CD14-positive monocyte (primary cell): Measurements from ENCODE around the gene SYNPO. TPM values are rescaled to one million over a fixed set of nuclear protein-coding genes. Genes with fewer than 3 reads are reported as not detected.

Source experiments
- DNase-seq, 3 donors: peaks; one replicate each; pipeline ENCODE4 v3.0.0-alpha.2; 2011 to 2022
- H2AFZ ChIP-seq: 2 replicates; pipeline ENCODE4 v1.6.0; 2012; ENCODE audit warnings: mild to moderate bottlenecking, low read depth, low read length, inconsistent platforms; ENCODE audit not compliant: insufficient read depth, poor library complexity, severe bottlenecking
- H3K27ac ChIP-seq, 2 donors: 1 replicate in 1 of 2; 2 replicates in 1 of 2; pipeline ENCODE4 v1.5.1; 2012 to 2013; ENCODE audit warnings: low read length in 2 of 2, control low read depth in 1 of 2, inconsistent platforms in 1 of 2, low read depth in 1 of 2, mild to moderate bottlenecking in 1 of 2
- H3K27me3 ChIP-seq, 2 donors: one replicate each; pipeline versions ENCODE4 v1.6.0 to v1.6.1; 2011 to 2013; ENCODE audit warnings: low read length in 2 of 2; ENCODE audit not compliant: control insufficient read depth in 2 of 2, insufficient read depth in 2 of 2
- H3K36me3 ChIP-seq, 2 donors: replicated peaks in 1 of 2; 1 replicate in 1 of 2; 2 replicates in 1 of 2; pipeline versions ENCODE4 v1.5.1 to v1.6.1; 2012 to 2013; ENCODE audit warnings: low read length in 2 of 2, control low read depth in 1 of 2, inconsistent platforms in 1 of 2, mild to moderate bottlenecking in 1 of 2; ENCODE audit not compliant: insufficient read depth in 2 of 2, control insufficient read depth in 1 of 2
- H3K4me1 ChIP-seq, 2 donors: 1 replicate in 1 of 2; 2 replicates in 1 of 2; pipeline versions ENCODE4 v1.5.1 to v1.6.1; 2012 to 2013; ENCODE audit warnings: low read length in 2 of 2, control low read depth in 1 of 2, inconsistent platforms in 1 of 2, mild to moderate bottlenecking in 1 of 2, moderate library complexity in 1 of 2; ENCODE audit not compliant: insufficient read depth in 2 of 2, control insufficient read depth in 1 of 2
- H3K4me2 ChIP-seq: replicated peaks from 2 replicates; pipeline ENCODE3; 2012; ENCODE audit warnings: low read length, moderate library complexity, mild to moderate bottlenecking; ENCODE audit not compliant: poor library complexity, severe bottlenecking; ENCODE audit errors: extremely low read depth
- H3K4me3 ChIP-seq, 3 experiments: fragments of 200-600 bp in 1 of 3; sonication (generic) in 1 of 3; replicated peaks in 1 of 3; 1 replicate in 2 of 3; 2 replicates in 1 of 3; pipeline ENCODE4 v1.5.1; 2011 to 2013; ENCODE audit warnings: low read length in 3 of 3, mild to moderate bottlenecking in 3 of 3, control low read depth in 2 of 3, low read depth in 2 of 3, inconsistent platforms in 1 of 3, moderate library complexity in 1 of 3
- H3K79me2 ChIP-seq: 2 replicates; pipeline ENCODE4 v1.6.0; 2012; ENCODE audit warnings: mild to moderate bottlenecking, control low read depth, inconsistent platforms, low read length, moderate library complexity; ENCODE audit not compliant: insufficient read depth
- H3K9ac ChIP-seq: 2 replicates; pipeline ENCODE4 v1.6.0; 2017; ENCODE audit warnings: low read length, mild to moderate bottlenecking; ENCODE audit not compliant: insufficient read depth, poor library complexity, severe bottlenecking
- H3K9me3 ChIP-seq, 2 donors: replicated peaks in 1 of 2; 1 replicate in 1 of 2; 2 replicates in 1 of 2; pipeline versions ENCODE4 v1.5.1 to v1.6.1; 2012 to 2013; ENCODE audit warnings: low read length in 2 of 2, control low read depth in 1 of 2; ENCODE audit not compliant: control insufficient read depth in 1 of 2, insufficient read depth in 1 of 2
- H4K20me1 ChIP-seq: 2 replicates; pipeline ENCODE4 v1.6.0; 2012; ENCODE audit warnings: mild to moderate bottlenecking, low read length, control low read depth, moderate library complexity; ENCODE audit not compliant: insufficient read depth
- H3K27ac Mint-ChIP-seq, 7 donors: one replicate each; pipeline ENCODE4 v1.8.0; 2020; ENCODE audit warnings: mild to moderate bottlenecking in 7 of 7, mixed read lengths in 7 of 7, moderate library complexity in 6 of 7, inconsistent platforms in 2 of 7
- H3K27me3 Mint-ChIP-seq, 3 donors: one replicate each; pipeline ENCODE4 v1.8.0; 2021 to 2022; ENCODE audit warnings: low read depth in 3 of 3, mild to moderate bottlenecking in 3 of 3, mixed read lengths in 3 of 3, moderate library complexity in 3 of 3, inconsistent platforms in 1 of 3
- H3K36me3 Mint-ChIP-seq, 2 donors: one replicate each; pipeline ENCODE4 v1.8.0; 2020; ENCODE audit warnings: mixed read lengths in 2 of 2, inconsistent platforms in 1 of 2, mild to moderate bottlenecking in 1 of 2
- H3K4me1 Mint-ChIP-seq: one replicate; pipeline ENCODE4 v1.8.0; 2020; ENCODE audit warnings: mild to moderate bottlenecking, mixed read lengths
- H3K4me3 Mint-ChIP-seq, 2 donors: one replicate each; pipeline ENCODE4 v1.8.0; 2020; ENCODE audit warnings: mild to moderate bottlenecking in 2 of 2, mixed read lengths in 2 of 2, moderate library complexity in 1 of 2
- H3K9me3 Mint-ChIP-seq, 7 donors: one replicate each; pipeline ENCODE4 v1.8.0; 2020 to 2022; ENCODE audit warnings: mixed read lengths in 7 of 7, mild to moderate bottlenecking in 6 of 7, moderate library complexity in 6 of 7, inconsistent platforms in 2 of 7
- CTCF ChIP-seq: fragments of 200-600 bp; IDR thresholded peaks from one replicate; pipeline ENCODE4 v1.8.0; 2022; ENCODE audit warnings: antibody characterized with exemption, mild to moderate bottlenecking
- WGBS: methylation state at CpG from one replicate; pipeline ENCODE4 v1.1.5; 2013; ENCODE audit warnings: missing lambda C conversion rate; ENCODE audit not compliant: insufficient coverage; 5-methylcytosine and 5-hydroxymethylcytosine counted together
- intact Hi-C, 2 donors: fragments of 100-400 bp; cut with micrococcal nuclease; formaldehyde crosslinking; loops; one replicate each; pipeline versions ENCODE4 v1.15.0 to v1.15.1; 2023
- polyA plus RNA-seq, 3 donors: library from polyadenylated mRNA; depleted of rRNA in 1 of 3; unstranded in 2 of 3; stranded (reverse) in 1 of 3; fragments of 300-500 nt in 2 of 3; fragments of >200 nt in 1 of 3; fragmentation: Illumina TruSeq in 2 of 3; gene quantifications; 1 replicate in 2 of 3; 2 replicates in 1 of 3; pipeline ENCODE4 v1.2.3, GENCODE V29; 2012 to 2021

Gene SYNPO
- polyA plus RNA-seq, 3 donors: not detected

- no peak for DNase-seq
- no peaks in the 10 kb centered on the region for H3K9me3 ChIP-seq
- Mint-ChIP-seq H3K9me3 (no peaks in the 10 kb centered on the region), H3K4me3 (no peak overlapping the region), H3K27me3 (peaks cover 0 to 4% (median 1%) of the 10 kb centered on the region in 3 donors), H3K4me1 (no peaks in the 10 kb centered on the region), H3K27ac (peak overlapping the region in 1 of 7 donors; percentile 47), H3K36me3 (no peaks in the 10 kb centered on the region)
- no peaks in the 10 kb centered on the region for H3K4me1 ChIP-seq
- no peak overlapping the region for H3K4me2 ChIP-seq
- H3K9ac ChIP-seq: no peak overlapping the region
- no peak overlapping the region for H2AFZ ChIP-seq
- 94% methylated on average over 3 of the region's 6 CpGs for WGBS
- no peak for TF ChIP-seq CTCF
- H3K36me3 ChIP-seq: no peaks in the 10 kb centered on the region
- no peak overlapping the region for H3K27ac ChIP-seq
- H3K4me3 ChIP-seq: no peak overlapping the region
- intact Hi-C loops: no loop called here
- no peaks in the 10 kb centered on the region for H3K27me3 ChIP-seq
- no peaks in the 10 kb centered on the region for H3K79me2 ChIP-seq
- H4K20me1 ChIP-seq: no peaks in the 10 kb centered on the region
Measured at GRCh38 chr5:150604894-150605440, 35.5 kb upstream of the SYNPO start.

GRCh38 chr5:150605546-150605945 lies 34.9 kb upstream of the SYNPO start:
- DNase-seq: no peak
- no peaks in the 10 kb centered on the region for H3K27me3 ChIP-seq
- H3K4me3 ChIP-seq: no peak overlapping the region
- H3K9me3 Mint-ChIP-seq: no peaks in the 10 kb centered on the region
- no peak overlapping the region for H3K4me3 Mint-ChIP-seq
- intact Hi-C loops: no loop called here
- no peaks in the 10 kb centered on the region for H3K4me1 Mint-ChIP-seq
- H3K36me3 Mint-ChIP-seq: no peaks in the 10 kb centered on the region
- H3K27me3 Mint-ChIP-seq: peaks cover 0 to 5% (median 1%) of the 10 kb centered on the region in 3 donors
- TF ChIP-seq CTCF: no peak
- no peaks in the 10 kb centered on the region for H3K4me1 ChIP-seq
- H4K20me1 ChIP-seq: no peaks in the 10 kb centered on the region
- WGBS: 86% methylated on average over 4 of the region's 6 CpGs
- no peak overlapping the region for H3K9ac ChIP-seq
- no peaks in the 10 kb centered on the region for H3K79me2 ChIP-seq
- no peaks in the 10 kb centered on the region for H3K9me3 ChIP-seq
- H3K36me3 ChIP-seq: no peaks in the 10 kb centered on the region
- no peak overlapping the region for H3K4me2 ChIP-seq
- no peak overlapping the region for H3K27ac Mint-ChIP-seq
- H3K27ac ChIP-seq: no peak overlapping the region
- H2AFZ ChIP-seq: no peak overlapping the region
